Measurements from ENCODE around the gene OR7G3.

OR7G3 gene

DNA sequence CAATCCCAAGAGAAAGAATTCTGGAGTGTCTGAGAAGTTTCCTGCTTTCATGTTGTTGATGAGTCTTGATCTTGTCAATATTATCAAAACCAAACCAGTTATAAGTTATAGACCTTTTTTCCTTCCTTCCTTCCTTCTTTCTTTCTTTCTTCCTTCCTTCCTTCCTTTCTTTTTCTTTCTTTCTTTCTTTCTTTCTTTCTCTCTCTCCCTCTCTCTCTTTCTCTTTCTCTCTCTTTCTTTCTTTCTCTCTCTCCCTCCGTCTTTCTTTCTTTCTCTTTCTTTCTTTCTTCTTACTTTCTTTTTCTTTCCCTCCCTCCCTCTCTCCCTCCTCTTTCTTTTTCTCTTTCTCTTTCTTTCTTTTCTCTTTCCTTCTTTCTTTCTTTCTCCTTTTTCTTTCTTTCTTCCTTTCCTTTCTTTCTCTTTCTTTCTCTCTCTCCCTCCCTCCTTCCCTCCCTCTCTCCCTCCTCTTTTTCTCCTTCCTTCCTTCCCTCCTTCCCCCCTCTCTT is at the start of gene OR7G3:
OR7G3 (minus strand) TSS at position 51 of the 506 bp plus-strand sequence; CDS start at position 51, 0 bp downstream.
- no peak for TF ChIP-seq CTCF (IDR thresholded peaks at IDR 0.05; ENCODE audit: insufficient read depth, low read depth, low read length, missing control alignments)
- no peak within 1 kb of the TSS for H3K4me3 ChIP-seq (ENCODE audit: low read length)
- no peak for DNase-seq (ENCODE audit: low read depth)

DNA sequence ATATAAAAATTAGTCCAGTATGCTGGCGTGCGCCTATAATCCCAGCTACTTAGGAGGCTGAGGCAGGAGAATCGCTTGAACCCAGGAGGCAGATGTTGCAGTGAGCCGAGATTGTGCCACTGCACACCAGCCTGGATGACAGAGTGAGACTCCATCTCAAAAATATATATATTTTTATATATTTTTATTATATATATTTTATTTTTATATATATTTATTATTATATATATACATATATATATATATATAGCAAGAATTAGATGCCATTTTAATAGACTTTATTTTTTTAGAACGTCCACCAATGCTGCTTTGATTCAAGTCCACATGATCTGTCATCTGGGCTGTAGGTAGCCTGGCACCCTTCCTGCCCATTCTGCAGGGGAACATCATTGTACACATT is 48.6 kb upstream of the OR7G3 start:
- no peak for TF ChIP-seq CTCF (IDR thresholded peaks at IDR 0.05; ENCODE audit: insufficient read depth, low read depth, low read length, missing control alignments)
- no peak for DNase-seq (ENCODE audit: low read depth)
- no peak overlapping the region for H3K4me3 ChIP-seq (ENCODE audit: low read length)

DNA sequence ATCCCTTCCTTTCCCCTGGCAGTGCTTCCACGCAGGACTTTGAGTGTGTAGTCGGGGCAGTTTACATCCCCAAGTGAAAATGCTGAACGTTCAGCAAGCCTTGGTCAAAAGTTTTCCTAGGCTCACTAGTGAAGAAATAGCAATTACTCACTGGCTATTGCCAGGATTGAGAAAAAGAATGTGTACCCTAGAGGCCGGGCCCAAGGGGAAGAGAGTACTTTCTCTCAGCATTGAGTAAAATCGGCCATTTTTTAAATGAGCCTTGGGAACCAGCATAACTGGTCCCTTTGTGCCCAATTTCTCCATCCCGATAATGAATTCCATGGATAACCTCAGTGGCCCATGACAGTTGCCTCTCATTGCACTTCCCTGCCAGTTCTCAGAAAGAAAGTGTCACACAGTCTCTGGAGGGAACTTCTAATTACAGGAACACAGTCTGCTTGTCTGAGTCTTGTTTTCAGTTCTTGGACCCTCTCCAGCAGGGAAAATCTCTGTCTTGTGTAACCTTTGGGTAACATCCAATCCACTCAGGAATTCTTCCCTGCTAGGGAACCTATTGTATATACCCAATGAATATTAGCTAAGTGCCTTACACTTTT is 44.7 kb upstream of the OR7G3 start:
- no peak for TF ChIP-seq CTCF (IDR thresholded peaks at IDR 0.05; ENCODE audit: insufficient read depth, low read depth, low read length, missing control alignments)
- H3K4me3 ChIP-seq (ENCODE audit: low read length) = no peak overlapping the region
- DNase-seq (ENCODE audit: low read depth) = no peak

DNA sequence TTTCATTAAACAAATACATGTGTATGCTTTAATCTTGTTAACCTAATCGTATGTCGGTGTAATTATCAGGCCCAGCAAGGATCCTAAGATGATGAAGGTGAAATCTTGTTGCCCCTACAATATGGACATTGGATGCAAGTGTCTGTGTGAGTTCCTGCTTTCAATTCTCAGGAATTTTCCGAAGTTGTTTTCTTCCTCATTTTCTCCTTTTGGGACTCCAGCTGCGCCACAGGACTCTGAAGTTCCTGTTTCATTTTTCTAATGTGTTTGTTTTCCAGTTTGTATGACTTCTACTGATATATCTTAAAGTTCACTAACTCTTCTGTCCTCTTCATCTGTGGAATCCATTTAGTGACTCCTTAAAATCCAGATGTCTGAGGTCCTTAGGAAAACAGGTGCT is 40.1 kb upstream of the OR7G3 start:
- DNase-seq (ENCODE audit: low read depth) = no peak
- TF ChIP-seq CTCF (IDR thresholded peaks at IDR 0.05; ENCODE audit: insufficient read depth, low read depth, low read length, missing control alignments) = no peak
- no peak overlapping the region for H3K4me3 ChIP-seq (ENCODE audit: low read length)

DNA sequence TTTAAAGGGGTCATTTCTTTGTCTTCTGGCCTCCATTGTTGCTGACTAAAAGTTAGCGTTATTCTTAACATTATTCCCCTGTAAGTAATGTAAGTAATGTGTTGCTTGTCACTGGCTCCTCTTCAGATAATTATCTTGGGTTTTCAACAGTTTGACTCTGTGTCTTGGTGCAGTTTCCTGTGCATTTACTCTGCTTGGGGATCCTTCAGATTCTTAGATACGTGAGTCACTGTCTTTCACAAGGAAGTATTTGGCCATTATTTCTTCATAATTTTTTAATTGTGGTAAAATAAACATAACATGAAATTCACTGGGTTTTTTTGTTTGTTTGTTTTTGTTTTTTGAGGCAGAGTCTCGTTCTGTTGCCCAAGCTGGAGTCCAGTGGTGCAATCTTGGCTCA is 38.5 kb upstream of the OR7G3 start:
- peak; percentile 14 for DNase-seq (ENCODE audit: low read depth)
- no peak for TF ChIP-seq CTCF (IDR thresholded peaks at IDR 0.05; ENCODE audit: insufficient read depth, low read depth, low read length, missing control alignments)

DNA sequence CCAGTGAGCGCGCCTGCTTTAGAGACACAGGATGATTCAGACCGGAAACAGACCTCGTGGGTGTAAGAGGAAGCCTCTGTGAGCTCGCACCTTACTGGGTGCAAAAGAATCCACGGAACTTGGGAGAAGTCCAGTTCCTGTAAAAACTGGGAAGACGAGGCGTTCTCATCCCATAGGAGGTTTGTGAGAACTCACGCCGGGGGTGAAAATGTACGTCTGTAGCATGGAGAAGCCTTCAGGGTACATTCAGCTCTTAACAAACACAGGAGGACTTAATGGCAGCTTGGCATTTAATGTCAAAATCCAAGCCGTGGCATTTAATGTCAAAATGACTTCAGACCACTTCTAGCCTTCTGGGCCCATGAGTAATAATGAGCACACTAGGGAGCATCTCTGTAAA is 34.7 kb upstream of the OR7G3 start:
- no peak for TF ChIP-seq CTCF (IDR thresholded peaks at IDR 0.05; ENCODE audit: insufficient read depth, low read depth, low read length, missing control alignments)
- no peak for DNase-seq (ENCODE audit: low read depth)
- no peak overlapping the region for H3K4me3 ChIP-seq (ENCODE audit: low read length)

More for the DNA sequence above, 38.5 kb upstream of the OR7G3 start:
- H3K4me3 ChIP-seq (ENCODE audit: low read length) = no peak overlapping the region

GRCh38 chr19:9159891-9160290 is 33.1 kb upstream of the OR7G3 start:
- TF ChIP-seq CTCF (IDR thresholded peaks at IDR 0.05; ENCODE audit: insufficient read depth, low read depth, low read length, missing control alignments) = no peak
- no peak for DNase-seq (ENCODE audit: low read depth)
- no peak overlapping the region for H3K4me3 ChIP-seq (ENCODE audit: low read length)
